MM.1S (cell line): ENCODE data around the gene KCNJ6.

Experiments used
- DNase-seq: peaks from one replicate; pipeline ENCODE4 v3.0.0-alpha.2; 2015
- H2AFZ ChIP-seq: fragments of 300-600 bp; sonication (generic); 2 replicates; pipeline ENCODE4 v1.6.0; 2016; ENCODE audit warnings: antibody characterized with exemption, low read length
- H3F3A ChIP-seq: fragments of 300-600 bp; sonication (generic); 2 replicates; pipeline ENCODE4 v1.6.1; 2016; ENCODE audit warnings: mild to moderate bottlenecking, antibody characterized with exemption, low read length, moderate library complexity, mixed read lengths; ENCODE audit not compliant: insufficient read depth
- H3K27ac ChIP-seq: fragments of 300-600 bp; sonication (generic); 2 replicates; pipeline ENCODE4 v1.5.1; 2016; ENCODE audit warnings: mild to moderate bottlenecking, low read length
- H3K27me3 ChIP-seq: fragments of 300-600 bp; sonication (generic); replicated peaks from 2 replicates; pipeline ENCODE4 v1.6.0; 2016; ENCODE audit warnings: low read length; ENCODE audit not compliant: insufficient read depth
- H3K36me3 ChIP-seq: fragments of 300-600 bp; sonication (generic); replicated peaks from 2 replicates; pipeline ENCODE4 v1.6.1; 2016; ENCODE audit warnings: mild to moderate bottlenecking, low read length, mixed read lengths; ENCODE audit not compliant: insufficient read depth
- H3K4me1 ChIP-seq: fragments of 300-600 bp; sonication (generic); 2 replicates; pipeline ENCODE4 v1.6.1; 2016; ENCODE audit warnings: low read length, mixed read lengths
- H3K4me2 ChIP-seq: fragments of 300-600 bp; sonication (generic); 2 replicates; pipeline ENCODE4 v1.6.0; 2016; ENCODE audit warnings: low read depth, low read length
- H3K4me3 ChIP-seq: fragments of 300-600 bp; sonication (generic); 2 replicates; pipeline ENCODE4 v1.5.1; 2016; ENCODE audit warnings: low read length, mixed read lengths
- H3K79me2 ChIP-seq: fragments of 300-600 bp; sonication (generic); 2 replicates; pipeline ENCODE4 v1.6.1; 2016; ENCODE audit warnings: mixed run types, low read length, mixed read lengths
- H3K9ac ChIP-seq: fragments of 300-600 bp; sonication (generic); 2 replicates; pipeline ENCODE4 v1.6.1; 2016; ENCODE audit warnings: low read length, mixed read lengths
- H3K9me2 ChIP-seq: fragments of 300-600 bp; sonication (generic); replicated peaks from 2 replicates; pipeline ENCODE4 v1.6.1; 2016; ENCODE audit warnings: mild to moderate bottlenecking, low read length, mixed read lengths; ENCODE audit not compliant: insufficient read depth
- H3K9me3 ChIP-seq: fragments of 300-600 bp; sonication (generic); replicated peaks from 2 replicates; pipeline ENCODE4 v1.6.1; 2016; ENCODE audit warnings: mild to moderate bottlenecking, low read length, mixed read lengths; ENCODE audit not compliant: insufficient read depth
- H4K20me1 ChIP-seq: fragments of 300-600 bp; sonication (generic); 2 replicates; pipeline ENCODE4 v1.6.1; 2016; ENCODE audit warnings: mild to moderate bottlenecking, low read length, moderate library complexity, mixed read lengths; ENCODE audit not compliant: insufficient read depth
- EZH2 ChIP-seq: fragments of 300-600 bp; sonication (generic); optimal IDR thresholded peaks from 2 replicates; pipeline ENCODE3; 2017; ENCODE audit warnings: low read depth, mild to moderate bottlenecking, antibody characterized with exemption, low read length, mixed read lengths
- EZH2phosphoT487 ChIP-seq: fragments of 300-600 bp; sonication (generic); IDR thresholded peaks from 2 replicates; pipeline ENCODE4 v1.6.1; 2018; ENCODE audit warnings: antibody characterized with exemption, low read length
- TF ChIP-seq, protein P1 (sequence below): fragments of 300-600 bp; sonication (generic); IDR thresholded peaks from 2 replicates; pipeline ENCODE4 v1.5.1; 2016; ENCODE audit warnings: antibody characterized with exemption, low read length, mixed read lengths

Gene KCNJ6

DNA sequence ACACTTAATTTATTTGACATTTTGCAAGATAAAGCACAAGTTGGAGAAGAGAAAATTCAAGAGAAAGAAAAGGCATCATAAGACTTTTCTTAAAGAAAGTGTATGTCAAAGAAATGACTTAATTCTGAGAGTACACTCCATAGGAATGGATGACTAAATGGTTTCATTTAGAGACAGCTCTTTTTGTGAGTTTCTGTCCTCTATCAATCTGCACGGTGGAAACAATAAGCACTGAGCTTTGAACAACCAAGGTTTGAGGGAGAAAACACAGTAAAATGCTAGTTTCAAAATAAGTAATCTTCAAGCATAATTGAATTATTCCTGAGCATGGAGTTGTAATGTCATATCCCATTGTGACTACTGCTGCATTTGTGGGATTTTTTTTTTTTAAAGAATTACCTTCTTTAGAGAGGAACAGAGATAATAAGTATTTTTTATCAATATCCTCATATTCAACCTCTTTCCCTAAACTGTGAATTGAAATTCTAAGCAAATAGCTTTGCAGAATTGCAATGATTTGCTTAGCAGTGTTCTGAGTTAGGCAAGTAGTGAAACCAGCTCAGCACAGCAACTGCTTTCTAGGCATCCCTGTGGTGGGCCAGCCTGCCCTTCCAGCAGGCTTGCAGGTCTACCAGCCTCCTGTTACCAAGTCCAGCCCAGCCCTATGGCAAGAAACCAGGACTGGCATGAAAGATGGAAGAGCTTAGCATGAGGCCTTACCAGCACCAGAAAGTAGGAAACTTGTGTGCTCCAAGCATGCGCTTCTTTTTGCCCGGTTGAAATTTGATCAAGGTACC is 38.2 kb downstream of the KCNJ6 start:
- TF ChIP-seq, protein P1, sequence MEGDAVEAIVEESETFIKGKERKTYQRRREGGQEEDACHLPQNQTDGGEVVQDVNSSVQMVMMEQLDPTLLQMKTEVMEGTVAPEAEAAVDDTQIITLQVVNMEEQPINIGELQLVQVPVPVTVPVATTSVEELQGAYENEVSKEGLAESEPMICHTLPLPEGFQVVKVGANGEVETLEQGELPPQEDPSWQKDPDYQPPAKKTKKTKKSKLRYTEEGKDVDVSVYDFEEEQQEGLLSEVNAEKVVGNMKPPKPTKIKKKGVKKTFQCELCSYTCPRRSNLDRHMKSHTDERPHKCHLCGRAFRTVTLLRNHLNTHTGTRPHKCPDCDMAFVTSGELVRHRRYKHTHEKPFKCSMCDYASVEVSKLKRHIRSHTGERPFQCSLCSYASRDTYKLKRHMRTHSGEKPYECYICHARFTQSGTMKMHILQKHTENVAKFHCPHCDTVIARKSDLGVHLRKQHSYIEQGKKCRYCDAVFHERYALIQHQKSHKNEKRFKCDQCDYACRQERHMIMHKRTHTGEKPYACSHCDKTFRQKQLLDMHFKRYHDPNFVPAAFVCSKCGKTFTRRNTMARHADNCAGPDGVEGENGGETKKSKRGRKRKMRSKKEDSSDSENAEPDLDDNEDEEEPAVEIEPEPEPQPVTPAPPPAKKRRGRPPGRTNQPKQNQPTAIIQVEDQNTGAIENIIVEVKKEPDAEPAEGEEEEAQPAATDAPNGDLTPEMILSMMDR = no peak
- TF ChIP-seq EZH2 (no peak), EZH2phosphoT487 (no peak)
- H3K36me3 ChIP-seq = no peaks in the 10 kb centered on the region
- H3K4me1 ChIP-seq = no peaks in the 10 kb centered on the region
- H3K27me3 ChIP-seq = no peaks in the 10 kb centered on the region
- H3K9ac ChIP-seq = no peak overlapping the region
- H3K79me2 ChIP-seq = no peaks in the 10 kb centered on the region
- H3K27ac ChIP-seq = no peak overlapping the region
- no peak for DNase-seq
- H2AFZ ChIP-seq = no peak overlapping the region
- no peaks in the 10 kb centered on the region for H4K20me1 ChIP-seq
- H3F3A ChIP-seq = no peaks in the 10 kb centered on the region
- no peaks in the 10 kb centered on the region for H3K9me2 ChIP-seq
- no peaks in the 10 kb centered on the region for H3K9me3 ChIP-seq
- no peak overlapping the region for H3K4me2 ChIP-seq
- H3K4me3 ChIP-seq = no peak overlapping the region

DNA sequence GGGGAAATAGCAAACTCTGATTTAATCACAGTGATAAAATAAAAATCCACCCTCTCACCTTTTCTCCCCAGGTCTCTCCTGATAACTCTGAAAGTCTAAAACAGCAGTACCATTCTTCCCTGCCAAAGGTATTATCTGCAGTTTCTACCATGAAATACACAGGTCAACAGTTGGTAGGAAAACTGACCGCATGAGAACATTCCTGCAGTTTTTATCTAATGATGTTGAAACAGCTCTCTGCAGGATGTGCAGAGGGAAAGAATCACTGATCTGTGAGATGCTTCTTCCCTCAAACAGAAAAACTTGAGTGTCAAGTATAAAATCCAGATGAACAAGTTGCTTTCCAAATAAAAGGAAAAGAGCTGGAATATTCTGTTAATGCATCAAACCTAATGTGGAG is 39.1 kb downstream of the KCNJ6 start:
- no peak overlapping the region for H3K27ac ChIP-seq

DNA sequence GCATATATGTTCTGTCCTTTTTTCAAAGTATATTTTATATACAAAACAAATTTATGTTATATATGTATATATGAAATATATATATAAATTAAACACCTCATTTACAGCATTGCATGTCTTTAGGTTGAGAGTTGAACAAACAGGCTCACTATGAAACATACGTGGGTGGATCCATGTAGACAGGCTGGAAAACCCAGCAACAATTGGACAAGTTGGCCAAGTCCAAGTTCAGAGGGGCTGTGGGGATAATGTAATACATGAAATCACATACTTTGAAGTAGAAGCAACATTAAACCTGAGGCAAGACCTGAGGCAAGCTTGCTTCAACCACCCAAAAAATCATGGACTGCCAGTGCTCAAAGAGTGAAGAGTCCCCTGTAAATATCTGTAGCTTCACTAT is 39.7 kb downstream of the KCNJ6 start:
- H3K9me3 ChIP-seq = no peaks in the 10 kb centered on the region
- H3K4me2 ChIP-seq = no peak overlapping the region
- no peaks in the 10 kb centered on the region for H3K36me3 ChIP-seq
- no peaks in the 10 kb centered on the region for H3F3A ChIP-seq
- no peak overlapping the region for H2AFZ ChIP-seq
- H3K79me2 ChIP-seq = no peaks in the 10 kb centered on the region
- no peaks in the 10 kb centered on the region for H3K9me2 ChIP-seq
- DNase-seq = no peak
- no peak overlapping the region for H3K27ac ChIP-seq
- no peak overlapping the region for H3K4me3 ChIP-seq
- no peaks in the 10 kb centered on the region for H3K27me3 ChIP-seq
- no peak for TF ChIP-seq EZH2phosphoT487
- no peak for TF ChIP-seq EZH2
- TF ChIP-seq, protein P1 = no peak
- H3K4me1 ChIP-seq = no peaks in the 10 kb centered on the region
- no peaks in the 10 kb centered on the region for H4K20me1 ChIP-seq
- H3K9ac ChIP-seq = no peak overlapping the region

More for the DNA sequence above, 39.1 kb downstream of the KCNJ6 start:
- H3K79me2 ChIP-seq = no peaks in the 10 kb centered on the region
- H3K27me3 ChIP-seq = no peaks in the 10 kb centered on the region
- H3F3A ChIP-seq = no peaks in the 10 kb centered on the region
- no peaks in the 10 kb centered on the region for H3K9me3 ChIP-seq
- DNase-seq = no peak
- no peak overlapping the region for H3K4me2 ChIP-seq
- no peaks in the 10 kb centered on the region for H3K9me2 ChIP-seq
- no peak overlapping the region for H3K4me3 ChIP-seq
- no peaks in the 10 kb centered on the region for H3K36me3 ChIP-seq
- no peaks in the 10 kb centered on the region for H3K4me1 ChIP-seq
- no peaks in the 10 kb centered on the region for H4K20me1 ChIP-seq
- no peak overlapping the region for H3K9ac ChIP-seq
- TF ChIP-seq, protein P1 = no peak
- no peak for TF ChIP-seq EZH2phosphoT487
- TF ChIP-seq EZH2 = no peak
- no peak overlapping the region for H2AFZ ChIP-seq
